ENCODE measurements around the gene ZNF217.

DNA sequence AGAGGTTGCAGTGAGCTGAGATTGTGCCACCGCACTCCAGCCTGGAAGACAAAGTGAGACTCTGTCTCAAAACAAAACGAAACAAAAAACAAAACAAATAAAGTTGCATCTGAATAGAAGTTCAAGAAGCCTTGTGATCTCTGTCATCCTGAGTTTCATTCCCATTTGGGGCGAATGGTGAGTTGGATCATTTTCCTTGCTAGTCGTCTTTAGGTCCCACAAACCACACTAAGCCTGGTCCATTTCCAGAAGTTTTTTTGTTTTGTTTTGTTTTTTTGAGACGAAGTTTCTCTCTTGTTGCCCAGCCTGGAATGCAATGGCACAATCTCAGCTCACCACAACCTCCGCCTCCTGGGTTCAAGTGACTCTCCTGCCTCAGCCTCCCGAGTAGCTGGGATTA, 33.8 kb downstream of the ZNF217 start:
- TF ChIP-seq, protein P1, sequence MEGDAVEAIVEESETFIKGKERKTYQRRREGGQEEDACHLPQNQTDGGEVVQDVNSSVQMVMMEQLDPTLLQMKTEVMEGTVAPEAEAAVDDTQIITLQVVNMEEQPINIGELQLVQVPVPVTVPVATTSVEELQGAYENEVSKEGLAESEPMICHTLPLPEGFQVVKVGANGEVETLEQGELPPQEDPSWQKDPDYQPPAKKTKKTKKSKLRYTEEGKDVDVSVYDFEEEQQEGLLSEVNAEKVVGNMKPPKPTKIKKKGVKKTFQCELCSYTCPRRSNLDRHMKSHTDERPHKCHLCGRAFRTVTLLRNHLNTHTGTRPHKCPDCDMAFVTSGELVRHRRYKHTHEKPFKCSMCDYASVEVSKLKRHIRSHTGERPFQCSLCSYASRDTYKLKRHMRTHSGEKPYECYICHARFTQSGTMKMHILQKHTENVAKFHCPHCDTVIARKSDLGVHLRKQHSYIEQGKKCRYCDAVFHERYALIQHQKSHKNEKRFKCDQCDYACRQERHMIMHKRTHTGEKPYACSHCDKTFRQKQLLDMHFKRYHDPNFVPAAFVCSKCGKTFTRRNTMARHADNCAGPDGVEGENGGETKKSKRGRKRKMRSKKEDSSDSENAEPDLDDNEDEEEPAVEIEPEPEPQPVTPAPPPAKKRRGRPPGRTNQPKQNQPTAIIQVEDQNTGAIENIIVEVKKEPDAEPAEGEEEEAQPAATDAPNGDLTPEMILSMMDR (IDR thresholded peaks at IDR 0.05; ENCODE audit: extremely low read depth in 1 of 2, insufficient read depth in 1 of 2, low read depth in 1 of 2, low read length in 2 of 2): no peak
- TF ChIP-seq POLR2A (IDR thresholded peaks at IDR 0.05; ENCODE audit: low read depth, low read length): no peak
- no peak for TF ChIP-seq MAX (IDR thresholded peaks at IDR 0.05; ENCODE audit: insufficient read depth, insufficient read length)

Data from endothelial cell of umbilical vein (primary cell).